Effector memory CD4-positive, alpha-beta T cell (primary cell): ENCODE results near the gene SPRR4.

Source experiments
- DNase-seq, 3 donors: peaks; one replicate each; pipeline ENCODE4 v3.0.0-alpha.2; 2020
- H3K27ac ChIP-seq: 2 replicates; pipeline ENCODE4 v1.7.0; 2013; ENCODE audit warnings: mild to moderate bottlenecking, low read length, moderate library complexity; ENCODE audit not compliant: insufficient read depth, poor library complexity, severe bottlenecking
- H3K27me3 ChIP-seq: replicated peaks from 2 replicates; pipeline ENCODE4 v1.7.0; 2013; ENCODE audit warnings: mild to moderate bottlenecking, low read length; ENCODE audit not compliant: insufficient read depth, control insufficient read depth, poor library complexity, severe bottlenecking
- H3K36me3 ChIP-seq: 2 replicates; pipeline ENCODE4 v1.7.0; 2013; ENCODE audit warnings: mild to moderate bottlenecking, low read length, moderate library complexity; ENCODE audit not compliant: control insufficient read depth, insufficient read depth
- H3K4me1 ChIP-seq: 2 replicates; pipeline ENCODE4 v1.7.0; 2013; ENCODE audit warnings: low read length, mild to moderate bottlenecking; ENCODE audit not compliant: control insufficient read depth, insufficient read depth, poor library complexity, severe bottlenecking
- H3K4me3 ChIP-seq: 2 replicates; pipeline ENCODE4 v1.7.0; 2013; ENCODE audit warnings: low read length, low read depth, mild to moderate bottlenecking; ENCODE audit not compliant: insufficient read depth, poor library complexity, severe bottlenecking
- H3K9me3 ChIP-seq: 2 replicates; pipeline ENCODE4 v1.7.0; 2013; ENCODE audit warnings: mild to moderate bottlenecking, low read length, moderate library complexity; ENCODE audit not compliant: control insufficient read depth
- total RNA-seq, 3 donors: gene quantifications; one replicate each; lab custom pipeline; 2026; lab: John Stamatoyannopoulos, UW

SPRR4 gene, protein sequence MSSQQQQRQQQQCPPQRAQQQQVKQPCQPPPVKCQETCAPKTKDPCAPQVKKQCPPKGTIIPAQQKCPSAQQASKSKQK
- total RNA-seq: 0 reads per million in 3 donors

DNA sequence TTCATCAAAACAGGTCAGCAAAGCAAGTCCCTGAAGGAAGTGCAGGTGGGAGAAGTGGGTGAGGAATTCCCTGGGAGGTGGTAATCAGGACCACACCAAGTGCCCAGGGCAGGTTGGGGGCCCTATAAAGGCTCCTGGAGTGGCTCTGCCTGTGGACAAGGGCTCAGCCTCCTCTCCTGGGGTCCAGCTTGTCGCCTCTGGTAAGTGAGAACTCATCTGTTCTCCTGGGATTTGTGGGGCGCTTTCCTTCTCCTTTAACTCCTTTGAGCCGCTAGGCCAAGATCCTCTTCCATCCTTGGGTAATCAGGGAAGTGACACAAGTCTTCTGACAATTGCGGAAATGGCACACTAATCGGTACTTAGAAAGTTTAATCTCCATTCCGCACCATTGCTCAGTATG lies at the start of gene SPRR4:
Gene SPRR4 (plus strand): TSS at position 154 of the 400 bp plus-strand sequence. CDS start 1,243 bp downstream, outside the sequence.
- DNase-seq: no peak
- Histone ChIP-seq H3K4me1 (no peaks in the 10 kb centered on the region), H3K9me3 (no peaks in the 10 kb centered on the region), H3K27ac (no peak within 1 kb of the TSS), H3K4me3 (no peak within 1 kb of the TSS), H3K36me3 (no peaks in the 10 kb centered on the region), H3K27me3 (peaks cover 5% of the 10 kb centered on the region)

DNA sequence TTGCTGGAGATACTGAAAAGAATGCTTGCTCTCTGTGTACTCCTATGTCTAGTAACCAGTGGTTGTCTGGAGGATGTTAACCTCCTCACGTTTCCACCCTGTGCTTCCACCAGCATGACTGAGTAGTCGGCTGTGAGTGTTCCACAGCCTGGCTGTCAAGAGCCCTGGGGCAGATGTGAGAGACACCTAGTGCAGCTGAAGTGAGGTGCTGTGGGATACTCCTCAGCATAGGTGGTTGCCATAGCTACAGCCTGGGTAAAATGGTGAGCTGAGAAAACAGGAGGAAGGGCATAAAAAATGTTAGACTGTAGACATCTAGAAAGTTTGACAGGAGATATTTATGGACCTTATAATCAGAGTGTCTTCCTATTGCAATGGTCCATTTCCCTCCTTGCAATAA lies 46.3 kb upstream of the SPRR4 start:
- Histone ChIP-seq H3K4me1 (no peaks in the 10 kb centered on the region), H3K36me3 (no peaks in the 10 kb centered on the region), H3K4me3 (no peak overlapping the region), H3K9me3 (no peaks in the 10 kb centered on the region), H3K27ac (no peak overlapping the region), H3K27me3 (no peaks in the 10 kb centered on the region)
- no peak for DNase-seq

DNA sequence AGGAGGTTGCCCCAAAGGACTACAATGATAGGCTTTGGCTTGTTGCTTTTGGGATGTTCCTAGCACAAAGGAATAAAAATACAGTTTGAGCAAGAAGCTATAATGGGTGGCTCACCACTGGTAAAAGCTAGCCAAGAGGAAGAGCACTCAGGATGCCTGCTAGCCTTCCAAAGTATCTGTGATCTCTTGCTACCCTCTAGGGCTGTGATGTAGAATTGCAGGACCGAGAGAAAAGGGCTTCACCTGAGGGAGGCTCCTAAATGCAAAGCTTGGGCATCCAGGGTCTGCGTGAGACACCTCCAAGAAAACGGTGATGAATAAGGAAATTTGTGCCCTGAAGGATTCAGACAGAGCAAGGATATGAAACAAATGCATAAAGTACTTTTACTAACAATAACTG lies 44.4 kb upstream of the SPRR4 start:
- no peaks in the 10 kb centered on the region for H3K4me1 ChIP-seq
- H3K36me3 ChIP-seq: no peaks in the 10 kb centered on the region
- H3K4me3 ChIP-seq: no peak overlapping the region
- H3K27ac ChIP-seq: no peak overlapping the region
- DNase-seq: no peak
- no peaks in the 10 kb centered on the region for H3K9me3 ChIP-seq
- no peaks in the 10 kb centered on the region for H3K27me3 ChIP-seq

GRCh38 chr1:152928671-152929070 lies 41.8 kb upstream of the SPRR4 start:
- H3K4me1 ChIP-seq: no peaks in the 10 kb centered on the region
- H3K36me3 ChIP-seq: no peaks in the 10 kb centered on the region
- H3K27ac ChIP-seq: no peak overlapping the region
- no peak overlapping the region for H3K4me3 ChIP-seq
- DNase-seq: no peak
- no peaks in the 10 kb centered on the region for H3K27me3 ChIP-seq
- H3K9me3 ChIP-seq: no peaks in the 10 kb centered on the region

DNA sequence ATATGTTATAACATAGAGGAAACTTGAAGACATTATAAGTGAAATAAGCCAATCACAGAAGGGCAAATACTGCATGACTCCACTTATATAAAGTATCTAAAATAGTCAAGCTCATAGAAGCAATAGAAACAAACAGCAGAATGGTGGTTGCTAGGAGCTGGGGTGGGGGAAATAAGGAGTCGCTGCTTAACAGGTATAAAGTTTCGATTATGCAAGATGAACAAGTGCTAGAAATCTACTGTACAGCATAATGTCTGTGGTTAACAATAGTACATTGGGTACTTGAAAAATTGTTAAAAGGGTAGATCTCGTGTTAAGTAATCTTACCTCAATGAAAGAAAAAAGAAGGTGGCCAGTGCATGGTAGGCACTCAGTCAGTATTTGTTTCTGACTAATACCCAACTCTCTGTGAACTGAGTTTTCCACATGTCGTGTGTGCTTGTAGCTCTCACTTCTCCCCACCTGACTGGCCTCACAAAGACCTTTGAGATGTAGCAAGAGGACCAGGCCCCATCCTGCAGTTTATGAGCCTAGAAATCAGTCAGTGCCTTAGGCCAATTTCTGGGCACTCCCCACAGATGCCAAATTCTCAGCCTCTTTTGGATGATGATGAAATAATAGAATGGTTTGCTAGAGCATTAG lies 38.2 kb upstream of the SPRR4 start:
- Histone ChIP-seq H3K9me3 (no peaks in the 10 kb centered on the region), H3K4me1 (no peaks in the 10 kb centered on the region), H3K36me3 (no peaks in the 10 kb centered on the region), H3K27ac (no peak overlapping the region), H3K4me3 (no peak overlapping the region), H3K27me3 (no peaks in the 10 kb centered on the region)
- no peak for DNase-seq

DNA sequence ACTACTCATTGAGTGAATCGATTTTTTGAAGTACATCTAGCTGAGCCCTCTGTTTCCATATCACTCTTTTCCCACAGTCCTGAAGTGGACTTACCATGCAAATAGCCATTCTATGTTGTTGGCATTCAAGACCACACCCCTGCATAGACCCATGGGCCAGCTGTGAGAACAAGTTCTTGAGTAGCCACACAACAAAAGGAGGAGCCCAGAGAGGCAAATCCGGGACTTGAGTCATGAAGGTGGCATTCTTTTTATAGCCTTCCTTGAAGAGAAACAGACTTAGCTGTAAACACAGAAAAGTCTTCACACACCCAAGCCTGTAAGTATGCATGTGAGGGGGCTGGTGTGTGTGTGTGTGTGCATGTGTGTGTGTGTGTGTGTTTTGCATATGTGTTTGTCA lies 37.3 kb upstream of the SPRR4 start:
- DNase-seq: no peak
- Histone ChIP-seq H3K4me1 (no peaks in the 10 kb centered on the region), H3K27ac (no peak overlapping the region), H3K27me3 (no peaks in the 10 kb centered on the region), H3K9me3 (no peaks in the 10 kb centered on the region), H3K36me3 (no peaks in the 10 kb centered on the region), H3K4me3 (no peak overlapping the region)

GRCh38 chr1:152940614-152941013 lies 29.8 kb upstream of the SPRR4 start:
- Histone ChIP-seq H3K27me3 (no peaks in the 10 kb centered on the region), H3K27ac (no peak overlapping the region), H3K4me1 (no peaks in the 10 kb centered on the region), H3K36me3 (no peaks in the 10 kb centered on the region), H3K4me3 (no peak overlapping the region), H3K9me3 (no peaks in the 10 kb centered on the region)
- DNase-seq: no peak

- no peaks in the 10 kb centered on the region for H3K4me1 ChIP-seq
- H3K9me3 ChIP-seq: no peaks in the 10 kb centered on the region
- H3K27ac ChIP-seq: no peak overlapping the region
- no peak overlapping the region for H3K4me3 ChIP-seq
- H3K36me3 ChIP-seq: no peaks in the 10 kb centered on the region
- no peaks in the 10 kb centered on the region for H3K27me3 ChIP-seq
- DNase-seq: no peak
Measured at GRCh38 chr1:152941037-152941711, 29.3 kb upstream of the SPRR4 start.

- Histone ChIP-seq H3K4me3 (no peak overlapping the region), H3K27me3 (peaks cover 1% of the 10 kb centered on the region), H3K4me1 (no peaks in the 10 kb centered on the region), H3K9me3 (no peaks in the 10 kb centered on the region), H3K27ac (no peak overlapping the region), H3K36me3 (no peaks in the 10 kb centered on the region)
- no peak for DNase-seq
Measured at GRCh38 chr1:152942161-152942560, 28.3 kb upstream of the SPRR4 start.

DNA sequence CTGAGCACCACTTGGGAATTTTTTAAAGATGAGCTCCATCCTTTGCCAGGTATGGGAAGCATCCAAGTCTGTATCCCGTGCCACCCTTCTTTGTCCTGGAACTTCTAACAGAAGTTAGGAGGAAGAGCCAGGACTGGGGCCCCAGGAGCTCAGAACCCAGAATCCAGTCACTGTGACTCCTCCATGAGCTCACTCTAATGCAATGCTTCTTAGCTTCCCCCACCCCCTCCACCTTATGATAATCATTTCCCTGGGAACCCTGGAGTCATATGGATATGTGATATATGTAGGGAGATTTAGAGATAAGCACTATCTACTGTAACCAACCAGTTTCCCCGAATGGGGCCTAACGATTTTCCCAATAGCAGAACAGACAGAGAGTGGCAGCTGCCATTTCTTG lies 24.2 kb upstream of the SPRR4 start:
- H3K9me3 ChIP-seq: no peaks in the 10 kb centered on the region
- peaks cover 3% of the 10 kb centered on the region for H3K27me3 ChIP-seq
- DNase-seq: no peak
- no peaks in the 10 kb centered on the region for H3K36me3 ChIP-seq
- H3K4me3 ChIP-seq: no peak overlapping the region
- no peaks in the 10 kb centered on the region for H3K4me1 ChIP-seq
- H3K27ac ChIP-seq: no peak overlapping the region
